K562 (cell line): ENCODE results near the gene SHISA7. TPM values are rescaled to one million over a fixed set of nuclear protein-coding genes. Genes with fewer than 3 reads are reported as not detected.

Experiments
- CBFA2T3 ChIP-seq: fragments of 450-650 bp; IDR thresholded peaks from 2 replicates; pipeline ENCODE4 v1.6.1; 2017
- CREB1 ChIP-seq, 2 experiments: sonication (generic) in 1 of 2; formaldehyde crosslinking in 1 of 2; IDR thresholded peaks; 2 replicates each; pipeline versions ENCODE4 v1.6.1 to v1.8.0; 2012 to 2022; ENCODE audit warnings: inconsistent platforms in 1 of 2, mild to moderate bottlenecking in 1 of 2, missing genetic modification reagents in 1 of 2, moderate library complexity in 1 of 2
- DNMT1 ChIP-seq: fragments of 450-650 bp; IDR thresholded peaks from 2 replicates; pipeline ENCODE4 v1.6.1; 2016; ENCODE audit warnings: antibody characterized with exemption, mild to moderate bottlenecking
- FIP1L1 ChIP-seq: fragments of 200-400 bp; formaldehyde crosslinking; IDR thresholded peaks from 2 replicates; pipeline ENCODE4 v1.6.1; 2018; ENCODE audit warnings: mild to moderate bottlenecking, low read depth, low read length; ENCODE audit not compliant: poor library complexity, severe bottlenecking
- HDGF ChIP-seq: fragments of 450-650 bp; IDR thresholded peaks from 2 replicates; pipeline ENCODE4 v1.6.1; 2016
- IRF2 ChIP-seq: sonication (generic); formaldehyde crosslinking; IDR thresholded peaks from 2 replicates; pipeline ENCODE4 v1.8.1; 2022; ENCODE audit warnings: mild to moderate bottlenecking, missing genetic modification reagents
- KDM1A ChIP-seq, 2 experiments: fragments of 450-650 bp; IDR thresholded peaks; 2 replicates each; pipeline ENCODE4 v1.6.1; 2016; ENCODE audit warnings: mild to moderate bottlenecking in 2 of 2
- NFE2 ChIP-seq: IDR thresholded peaks from 2 replicates; pipeline ENCODE4 v1.6.1; 2014; ENCODE audit warnings: antibody characterized with exemption, low read depth
- POLR2B ChIP-seq: fragments of 450-650 bp; IDR thresholded peaks from 2 replicates; pipeline ENCODE4 v1.6.1; 2018; ENCODE audit warnings: low read depth; ENCODE audit not compliant: partially characterized antibody
- TEAD2 ChIP-seq: fragments of 450-650 bp; IDR thresholded peaks from 2 replicates; pipeline ENCODE4 v1.6.1; 2016; ENCODE audit warnings: missing genetic modification characterization, control low read depth, missing compliant biosample characterization
- ZBTB17 ChIP-seq: fragments of 450-650 bp; formaldehyde crosslinking; IDR thresholded peaks from 2 replicates; pipeline ENCODE4 v1.4.0; 2020; ENCODE audit warnings: mild to moderate bottlenecking
- ZNF77 ChIP-seq: fragments of 250-450 bp; sonication (Bioruptor Pico); IDR thresholded peaks from 2 replicates; pipeline ENCODE4 v1.5.0; 2020
- ZNF780A ChIP-seq: fragments of 250-450 bp; sonication (Bioruptor Pico); IDR thresholded peaks from 2 replicates; pipeline ENCODE4 v1.5.0; 2021; ENCODE audit warnings: mild to moderate bottlenecking
- ZNF79 ChIP-seq: fragments of 250-450 bp; sonication (Bioruptor Pico); IDR thresholded peaks from 2 replicates; pipeline ENCODE4 v1.4.0; 2020; ENCODE audit warnings: low read depth, mild to moderate bottlenecking, moderate library complexity
- polyA plus RNA-seq, 8 experiments: library from polyadenylated mRNA; depleted of rRNA in 4 of 8; stranded (reverse) in 5 of 8; unstranded in 3 of 8; fragments of >200 nt; fragmentation: Nextera tagmentation in 2 of 8; fragmentation: Illumina TruSeq in 1 of 8; extraction: Ambion mirVana in 2 of 8; extraction: Trizol in 1 of 8; gene quantifications; 2 replicates each; pipeline versions ENCODE4 v1.2.1 to v1.2.3, GENCODE V29; 2011 to 2014; ENCODE audit warnings: inconsistent platforms in 1 of 8, missing spikeins in 1 of 8
- total RNA-seq, 7 experiments: library from RNA; depleted of rRNA in 6 of 7; stranded (reverse); fragments of >200 nt in 6 of 7; fragmentation: Illumina TruSeq in 2 of 7; extraction: Trizol in 2 of 7; gene quantifications; 2 replicates each; pipeline versions ENCODE4 v1.2.1 to v1.2.3, GENCODE V29; 2011 to 2021; ENCODE audit warnings: low replicate concordance in 1 of 7
- TF ChIP-seq, protein P1 (sequence below): fragments of 200-600 bp; sonication (generic); IDR thresholded peaks from one replicate; pipeline ENCODE4 v1.6.1; 2012; ENCODE audit warnings: mild to moderate bottlenecking, low read depth, low read length, inconsistent platforms
- TF ChIP-seq, protein P2 (sequence below): IDR thresholded peaks from 3 replicates; pipeline ENCODE4 v1.6.1; 2011; ENCODE audit warnings: borderline replicate concordance, mild to moderate bottlenecking, moderate library complexity; ENCODE audit not compliant: insufficient read length; ENCODE audit errors: extremely low read depth

Gene SHISA7
- total and polyA plus RNA-seq, 9 of the 15 experiments (the other 6 are each of a cell fraction or from before 2014, with no cell fraction given), result 0.01 to 0.40 (median 0.07) TPM

DNA sequence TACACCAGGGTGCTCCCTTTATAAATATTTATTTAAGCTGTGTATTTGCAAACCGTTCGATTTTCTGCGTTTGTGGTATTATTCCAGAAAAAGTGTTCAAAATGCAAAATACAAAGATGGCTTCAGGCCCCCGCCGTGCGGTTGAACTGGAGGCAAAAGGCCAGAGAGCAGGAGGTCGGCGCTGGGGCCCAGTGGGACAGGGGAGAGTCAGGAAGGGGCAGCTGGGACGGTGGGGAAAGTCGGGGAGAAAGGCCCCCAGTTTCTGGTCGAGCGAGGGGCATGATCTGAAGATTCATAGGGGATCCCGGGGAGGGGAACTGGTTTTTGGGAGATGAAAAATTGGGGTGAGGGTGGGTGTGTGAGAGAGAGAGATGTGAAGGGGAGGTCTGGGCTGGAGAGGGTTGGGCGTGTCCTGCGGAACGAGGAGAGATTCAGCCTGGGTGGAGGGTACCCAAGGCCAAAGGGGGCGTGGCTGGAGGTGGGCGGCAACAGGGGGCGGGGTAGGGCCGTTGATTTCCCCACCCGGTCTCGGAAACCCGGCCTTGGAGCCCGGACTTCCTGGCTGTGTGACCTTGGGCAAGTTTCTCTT, 17.7 kb upstream of the SHISA7 start (continued):
- TF ChIP-seq ZNF77 (CRISPR knock-in tag) (no peak), ZBTB17 (CRISPR knock-in tag) (no peak), ZNF79 (CRISPR knock-in tag) (no peak), POLR2B (no peak), KDM1A (IDR thresholded peaks at IDR 0.05) (no peak), DNMT1 (no peak), NFE2 (no peak), TEAD2 (tag) (no peak), HDGF (peak; percentile 32; the same call in 1 of the 2 replicates), IRF2 (CRISPR knock-in tag) (no peak), FIP1L1 (no peak), CBFA2T3 (no peak), CREB1 (IDR thresholded peaks at IDR 0.05) (no peak), CREB1 (CRISPR knock-in tag; IDR thresholded peaks at IDR 0.05) (no peak), ZNF780A (CRISPR knock-in tag) (no peak)
- TF ChIP-seq, protein P1, sequence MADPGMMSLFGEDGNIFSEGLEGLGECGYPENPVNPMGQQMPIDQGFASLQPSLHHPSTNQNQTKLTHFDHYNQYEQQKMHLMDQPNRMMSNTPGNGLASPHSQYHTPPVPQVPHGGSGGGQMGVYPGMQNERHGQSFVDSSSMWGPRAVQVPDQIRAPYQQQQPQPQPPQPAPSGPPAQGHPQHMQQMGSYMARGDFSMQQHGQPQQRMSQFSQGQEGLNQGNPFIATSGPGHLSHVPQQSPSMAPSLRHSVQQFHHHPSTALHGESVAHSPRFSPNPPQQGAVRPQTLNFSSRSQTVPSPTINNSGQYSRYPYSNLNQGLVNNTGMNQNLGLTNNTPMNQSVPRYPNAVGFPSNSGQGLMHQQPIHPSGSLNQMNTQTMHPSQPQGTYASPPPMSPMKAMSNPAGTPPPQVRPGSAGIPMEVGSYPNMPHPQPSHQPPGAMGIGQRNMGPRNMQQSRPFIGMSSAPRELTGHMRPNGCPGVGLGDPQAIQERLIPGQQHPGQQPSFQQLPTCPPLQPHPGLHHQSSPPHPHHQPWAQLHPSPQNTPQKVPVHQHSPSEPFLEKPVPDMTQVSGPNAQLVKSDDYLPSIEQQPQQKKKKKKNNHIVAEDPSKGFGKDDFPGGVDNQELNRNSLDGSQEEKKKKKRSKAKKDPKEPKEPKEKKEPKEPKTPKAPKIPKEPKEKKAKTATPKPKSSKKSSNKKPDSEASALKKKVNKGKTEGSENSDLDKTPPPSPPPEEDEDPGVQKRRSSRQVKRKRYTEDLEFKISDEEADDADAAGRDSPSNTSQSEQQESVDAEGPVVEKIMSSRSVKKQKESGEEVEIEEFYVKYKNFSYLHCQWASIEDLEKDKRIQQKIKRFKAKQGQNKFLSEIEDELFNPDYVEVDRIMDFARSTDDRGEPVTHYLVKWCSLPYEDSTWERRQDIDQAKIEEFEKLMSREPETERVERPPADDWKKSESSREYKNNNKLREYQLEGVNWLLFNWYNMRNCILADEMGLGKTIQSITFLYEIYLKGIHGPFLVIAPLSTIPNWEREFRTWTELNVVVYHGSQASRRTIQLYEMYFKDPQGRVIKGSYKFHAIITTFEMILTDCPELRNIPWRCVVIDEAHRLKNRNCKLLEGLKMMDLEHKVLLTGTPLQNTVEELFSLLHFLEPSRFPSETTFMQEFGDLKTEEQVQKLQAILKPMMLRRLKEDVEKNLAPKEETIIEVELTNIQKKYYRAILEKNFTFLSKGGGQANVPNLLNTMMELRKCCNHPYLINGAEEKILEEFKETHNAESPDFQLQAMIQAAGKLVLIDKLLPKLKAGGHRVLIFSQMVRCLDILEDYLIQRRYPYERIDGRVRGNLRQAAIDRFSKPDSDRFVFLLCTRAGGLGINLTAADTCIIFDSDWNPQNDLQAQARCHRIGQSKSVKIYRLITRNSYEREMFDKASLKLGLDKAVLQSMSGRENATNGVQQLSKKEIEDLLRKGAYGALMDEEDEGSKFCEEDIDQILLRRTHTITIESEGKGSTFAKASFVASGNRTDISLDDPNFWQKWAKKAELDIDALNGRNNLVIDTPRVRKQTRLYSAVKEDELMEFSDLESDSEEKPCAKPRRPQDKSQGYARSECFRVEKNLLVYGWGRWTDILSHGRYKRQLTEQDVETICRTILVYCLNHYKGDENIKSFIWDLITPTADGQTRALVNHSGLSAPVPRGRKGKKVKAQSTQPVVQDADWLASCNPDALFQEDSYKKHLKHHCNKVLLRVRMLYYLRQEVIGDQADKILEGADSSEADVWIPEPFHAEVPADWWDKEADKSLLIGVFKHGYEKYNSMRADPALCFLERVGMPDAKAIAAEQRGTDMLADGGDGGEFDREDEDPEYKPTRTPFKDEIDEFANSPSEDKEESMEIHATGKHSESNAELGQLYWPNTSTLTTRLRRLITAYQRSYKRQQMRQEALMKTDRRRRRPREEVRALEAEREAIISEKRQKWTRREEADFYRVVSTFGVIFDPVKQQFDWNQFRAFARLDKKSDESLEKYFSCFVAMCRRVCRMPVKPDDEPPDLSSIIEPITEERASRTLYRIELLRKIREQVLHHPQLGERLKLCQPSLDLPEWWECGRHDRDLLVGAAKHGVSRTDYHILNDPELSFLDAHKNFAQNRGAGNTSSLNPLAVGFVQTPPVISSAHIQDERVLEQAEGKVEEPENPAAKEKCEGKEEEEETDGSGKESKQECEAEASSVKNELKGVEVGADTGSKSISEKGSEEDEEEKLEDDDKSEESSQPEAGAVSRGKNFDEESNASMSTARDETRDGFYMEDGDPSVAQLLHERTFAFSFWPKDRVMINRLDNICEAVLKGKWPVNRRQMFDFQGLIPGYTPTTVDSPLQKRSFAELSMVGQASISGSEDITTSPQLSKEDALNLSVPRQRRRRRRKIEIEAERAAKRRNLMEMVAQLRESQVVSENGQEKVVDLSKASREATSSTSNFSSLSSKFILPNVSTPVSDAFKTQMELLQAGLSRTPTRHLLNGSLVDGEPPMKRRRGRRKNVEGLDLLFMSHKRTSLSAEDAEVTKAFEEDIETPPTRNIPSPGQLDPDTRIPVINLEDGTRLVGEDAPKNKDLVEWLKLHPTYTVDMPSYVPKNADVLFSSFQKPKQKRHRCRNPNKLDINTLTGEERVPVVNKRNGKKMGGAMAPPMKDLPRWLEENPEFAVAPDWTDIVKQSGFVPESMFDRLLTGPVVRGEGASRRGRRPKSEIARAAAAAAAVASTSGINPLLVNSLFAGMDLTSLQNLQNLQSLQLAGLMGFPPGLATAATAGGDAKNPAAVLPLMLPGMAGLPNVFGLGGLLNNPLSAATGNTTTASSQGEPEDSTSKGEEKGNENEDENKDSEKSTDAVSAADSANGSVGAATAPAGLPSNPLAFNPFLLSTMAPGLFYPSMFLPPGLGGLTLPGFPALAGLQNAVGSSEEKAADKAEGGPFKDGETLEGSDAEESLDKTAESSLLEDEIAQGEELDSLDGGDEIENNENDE, result no peak
- TF ChIP-seq, protein P2, sequence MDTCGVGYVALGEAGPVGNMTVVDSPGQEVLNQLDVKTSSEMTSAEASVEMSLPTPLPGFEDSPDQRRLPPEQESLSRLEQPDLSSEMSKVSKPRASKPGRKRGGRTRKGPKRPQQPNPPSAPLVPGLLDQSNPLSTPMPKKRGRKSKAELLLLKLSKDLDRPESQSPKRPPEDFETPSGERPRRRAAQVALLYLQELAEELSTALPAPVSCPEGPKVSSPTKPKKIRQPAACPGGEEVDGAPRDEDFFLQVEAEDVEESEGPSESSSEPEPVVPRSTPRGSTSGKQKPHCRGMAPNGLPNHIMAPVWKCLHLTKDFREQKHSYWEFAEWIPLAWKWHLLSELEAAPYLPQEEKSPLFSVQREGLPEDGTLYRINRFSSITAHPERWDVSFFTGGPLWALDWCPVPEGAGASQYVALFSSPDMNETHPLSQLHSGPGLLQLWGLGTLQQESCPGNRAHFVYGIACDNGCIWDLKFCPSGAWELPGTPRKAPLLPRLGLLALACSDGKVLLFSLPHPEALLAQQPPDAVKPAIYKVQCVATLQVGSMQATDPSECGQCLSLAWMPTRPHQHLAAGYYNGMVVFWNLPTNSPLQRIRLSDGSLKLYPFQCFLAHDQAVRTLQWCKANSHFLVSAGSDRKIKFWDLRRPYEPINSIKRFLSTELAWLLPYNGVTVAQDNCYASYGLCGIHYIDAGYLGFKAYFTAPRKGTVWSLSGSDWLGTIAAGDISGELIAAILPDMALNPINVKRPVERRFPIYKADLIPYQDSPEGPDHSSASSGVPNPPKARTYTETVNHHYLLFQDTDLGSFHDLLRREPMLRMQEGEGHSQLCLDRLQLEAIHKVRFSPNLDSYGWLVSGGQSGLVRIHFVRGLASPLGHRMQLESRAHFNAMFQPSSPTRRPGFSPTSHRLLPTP, result no peak
